RWPE1 (cell line): Measurements from ENCODE around the gene FRAS1.
"Not testable (repeated sequence)": the region's sequence is repeated elsewhere in the genome, so short reads cannot be mapped to it uniquely, and the experiment has no call there.

Experiments
- CTCF ChIA-PET: fragments of 350-600 bp; sonication (Branson Sonifier 250); formaldehyde crosslinking; extraction: SDS; loops from one replicate; lab custom pipeline; 2021; lab: Yijun Ruan, JAX
- POLR2A ChIA-PET: fragments of 400-600 bp; formaldehyde crosslinking; extraction: SDS; loops from one replicate; lab custom pipeline; 2020; ENCODE audit warnings: antibody characterized with exemption; ENCODE audit not compliant: low non-redundant PET; lab: Yijun Ruan, JAX
- DNase-seq: peaks from one replicate; pipeline ENCODE4 v3.0.0; 2012; ENCODE audit warnings: low spot score
- H3K27ac ChIP-seq: fragments of 450-650 bp; 2 replicates; pipeline ENCODE4 v1.5.1; 2017
- CTCF ChIP-seq: fragments of 450-650 bp; conservative IDR thresholded peaks from 2 replicates; pipeline ENCODE4 v1.5.1; 2017; ENCODE audit warnings: low read depth, mild to moderate bottlenecking

The FRAS1 gene

DNA sequence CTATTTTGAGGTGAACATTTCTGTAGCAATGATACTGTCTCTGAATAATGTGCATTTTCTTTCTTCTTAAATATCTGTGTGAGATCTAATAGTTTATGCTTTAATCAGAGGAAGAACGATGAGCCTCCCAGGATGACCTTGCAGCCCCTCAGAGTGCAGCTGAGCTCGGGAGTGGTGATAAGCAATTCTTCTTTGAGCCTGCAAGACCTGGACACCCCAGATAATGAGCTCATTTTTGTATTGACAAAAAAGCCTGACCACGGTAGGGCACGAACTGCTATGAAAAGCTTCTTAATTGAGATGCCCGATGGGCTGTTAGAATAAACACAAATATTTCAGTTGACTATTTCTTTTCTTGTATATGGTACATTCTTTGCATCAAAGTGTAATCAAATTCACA, 389.5 kb downstream of the FRAS1 start:
- no peak for DNase-seq
- no peak for TF ChIP-seq CTCF
- CTCF ChIA-PET, result no interaction called here
- no peak overlapping the region for H3K27ac ChIP-seq
- POLR2A ChIA-PET, result no interaction called here

DNA sequence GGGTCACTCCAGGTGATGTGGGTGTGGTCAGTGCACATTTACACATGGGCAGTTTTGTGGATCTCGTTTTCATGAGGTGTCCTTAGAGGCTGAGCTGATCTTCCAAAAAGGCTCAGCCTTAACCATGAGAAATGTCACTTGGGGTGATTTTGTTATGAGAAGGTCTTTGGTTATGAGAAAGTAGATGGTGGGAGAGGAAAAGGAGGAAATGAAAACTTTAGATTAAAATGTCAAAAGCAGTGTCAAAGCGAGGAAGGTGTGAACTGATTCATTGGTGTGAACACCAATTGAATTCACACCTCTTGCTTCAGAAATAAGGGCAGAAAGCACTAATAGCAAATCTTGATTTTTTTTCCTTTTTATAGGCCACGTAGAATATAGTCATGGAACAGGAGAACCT, 394.3 kb downstream of the FRAS1 start:
- CTCF ChIA-PET, result interaction anchor here (0.6 kb wide), 1 partner anchor 18 kb away, joined by 3 read pairs; no protein-coding TSS in a partner anchor
- no peak for DNase-seq

GRCh38 chr4:78454016-78454415, 396.9 kb downstream of the FRAS1 start:
- no peak for DNase-seq
- ChIA-PET POLR2A (no interaction called here), CTCF (no interaction called here)
- H3K27ac ChIP-seq, result no peak overlapping the region
- TF ChIP-seq CTCF, result no peak

More for the DNA sequence above, 394.3 kb downstream of the FRAS1 start:
- TF ChIP-seq CTCF, result no peak
- POLR2A ChIA-PET, result no interaction called here
- no peak overlapping the region for H3K27ac ChIP-seq

- ChIA-PET CTCF (no interaction called here), POLR2A (no interaction called here)
- no peak for DNase-seq
- H3K27ac ChIP-seq, result no peak overlapping the region
- no peak for TF ChIP-seq CTCF
Measured at GRCh38 chr4:78457751-78458150, 400.6 kb downstream of the FRAS1 start.

DNA sequence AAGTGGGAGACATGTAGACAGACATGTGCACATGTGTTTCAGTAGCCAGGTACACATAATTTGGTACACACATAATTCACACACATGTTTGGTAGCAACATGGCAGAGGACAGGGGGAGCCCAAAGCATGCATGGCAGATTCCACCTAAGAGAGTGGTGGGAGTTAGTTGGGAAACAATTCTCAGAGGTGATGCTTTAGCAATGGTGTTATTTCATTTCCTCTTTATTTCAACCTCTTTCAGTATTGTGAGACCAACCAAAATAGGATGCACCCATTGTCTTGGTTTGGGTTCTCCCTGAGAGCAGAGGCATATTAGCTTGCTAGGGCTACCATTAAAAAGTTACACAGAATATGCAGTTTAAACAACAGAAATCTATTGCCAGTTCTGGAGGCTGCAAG, 402.2 kb downstream of the FRAS1 start:
- DNase-seq, result no peak
- TF ChIP-seq CTCF, result no peak
- H3K27ac ChIP-seq, result no peak overlapping the region
- ChIA-PET CTCF (no interaction called here), POLR2A (no interaction called here)

DNA sequence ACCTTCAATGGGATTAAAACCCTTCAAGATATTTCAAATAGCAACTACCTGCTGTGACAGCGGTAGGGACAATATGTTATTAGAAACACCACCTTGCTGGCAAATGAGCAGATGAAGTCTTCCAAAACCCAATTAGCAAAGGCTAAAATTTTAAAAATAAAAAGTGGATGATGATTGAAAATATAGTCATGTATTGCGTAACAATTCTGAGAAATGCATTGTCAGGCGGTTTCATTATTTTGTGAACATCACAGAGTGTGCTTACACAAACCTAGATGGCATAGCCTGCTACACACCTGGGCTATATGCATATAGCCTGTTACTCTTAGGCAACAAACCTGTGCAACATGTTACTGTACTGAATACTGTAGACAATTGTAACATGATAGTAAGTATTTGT, 403.2 kb downstream of the FRAS1 start:
- ChIA-PET POLR2A (no interaction called here), CTCF (no interaction called here)
- no peak for TF ChIP-seq CTCF
- no peak for DNase-seq
- no peak overlapping the region for H3K27ac ChIP-seq

GRCh38 chr4:78464265-78464664, 407.1 kb downstream of the FRAS1 start:
- no peak overlapping the region for H3K27ac ChIP-seq
- TF ChIP-seq CTCF, result no peak
- ChIA-PET CTCF (interaction anchor here (1.0 kb wide), 1 partner anchor 47 kb away, joined by 3 read pairs; no protein-coding TSS in a partner anchor), POLR2A (no interaction called here)
- no peak for DNase-seq

DNA sequence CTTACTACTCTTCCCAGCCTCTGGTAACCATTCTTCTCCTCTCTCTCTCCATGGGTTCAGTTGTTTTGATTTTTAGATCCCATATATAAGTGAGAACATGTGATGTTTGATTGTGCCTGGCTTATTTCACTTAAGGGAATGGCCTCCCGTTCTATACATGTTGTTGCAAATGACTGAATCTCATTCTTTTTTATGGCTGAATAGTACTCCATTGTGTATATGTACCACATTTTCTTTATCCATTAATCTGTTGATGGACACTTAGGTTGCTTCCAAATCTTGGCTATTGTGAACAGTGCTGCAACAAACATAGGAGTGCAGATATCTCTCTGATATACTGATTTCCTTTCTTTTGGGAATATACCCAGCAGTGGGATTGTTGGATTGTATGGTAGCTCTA, 410.1 kb downstream of the FRAS1 start:
- H3K27ac ChIP-seq, CTCF ChIA-PET, DNase-seq, POLR2A ChIA-PET: not testable (repeated sequence)
